Mesenchymal stem cell (in vitro differentiated cells and primary cell): Measurements from ENCODE around the gene PIK3IP1.

Experiments
- DNase-seq: peaks from one replicate; pipeline ENCODE4 v3.0.0-alpha.2; 2013
- H2AFZ ChIP-seq: one replicate; pipeline ENCODE4 v1.6.1; 2013; ENCODE audit warnings: low read depth, mild to moderate bottlenecking, control low read depth, inconsistent platforms, low read length, moderate library complexity
- H2AK5ac ChIP-seq: 2 replicates; pipeline ENCODE4 v1.6.1; 2013; ENCODE audit warnings: low read length, moderate library complexity, mild to moderate bottlenecking, inconsistent platforms; ENCODE audit not compliant: severe bottlenecking
- H2BK120ac ChIP-seq: one replicate; pipeline ENCODE4 v1.6.1; 2013; ENCODE audit warnings: low read depth, mild to moderate bottlenecking, inconsistent platforms, low read length, moderate library complexity
- H2BK12ac ChIP-seq, 2 experiments: one replicate each; pipeline ENCODE4 v1.6.1; 2013; ENCODE audit warnings: inconsistent platforms in 2 of 2, low read length in 2 of 2, mild to moderate bottlenecking in 2 of 2, moderate library complexity in 2 of 2, control low read depth in 1 of 2
- H2BK15ac ChIP-seq: one replicate; pipeline ENCODE4 v1.6.1; 2013; ENCODE audit warnings: mild to moderate bottlenecking, low read depth, inconsistent platforms; ENCODE audit not compliant: poor library complexity, severe bottlenecking
- H2BK5ac ChIP-seq: 2 replicates; pipeline ENCODE4 v1.6.1; 2013; ENCODE audit warnings: low read depth, mild to moderate bottlenecking, low read length, control low read depth, inconsistent platforms; ENCODE audit not compliant: poor library complexity, severe bottlenecking
- H3K14ac ChIP-seq, 2 experiments: one replicate each; pipeline ENCODE4 v1.6.1; 2013; ENCODE audit warnings: inconsistent platforms in 2 of 2, low read length in 2 of 2, control low read depth in 1 of 2, mild to moderate bottlenecking in 1 of 2, moderate library complexity in 1 of 2
- H3K18ac ChIP-seq, 2 experiments: one replicate each; pipeline ENCODE4 v1.6.1; 2013; ENCODE audit warnings: inconsistent platforms in 2 of 2, low read length in 2 of 2, control low read depth in 1 of 2, low read depth in 1 of 2, mild to moderate bottlenecking in 1 of 2
- H3K23ac ChIP-seq, 2 experiments: one replicate each; pipeline ENCODE4 v1.6.1; 2013; ENCODE audit warnings: inconsistent platforms in 2 of 2, low read length in 2 of 2, mild to moderate bottlenecking in 2 of 2, moderate library complexity in 2 of 2, control low read depth in 1 of 2
- H3K27ac ChIP-seq: 2 replicates; pipeline ENCODE4 v1.5.1; 2013; ENCODE audit warnings: mild to moderate bottlenecking, moderate library complexity, low read length, control low read depth, inconsistent platforms; ENCODE audit not compliant: poor library complexity, severe bottlenecking
- H3K27me3 ChIP-seq, 2 experiments: 2 replicates each; pipeline versions ENCODE4 v1.6.1 to v1.7.0; 2013; ENCODE audit warnings: low read length in 2 of 2, mild to moderate bottlenecking in 2 of 2, moderate library complexity in 2 of 2, control low read depth in 1 of 2, inconsistent platforms in 1 of 2; ENCODE audit not compliant: control insufficient read depth in 1 of 2, insufficient read depth in 1 of 2
- H3K36me3 ChIP-seq, 2 experiments: 2 replicates each; pipeline versions ENCODE4 v1.6.1 to v1.7.0; 2013; ENCODE audit warnings: low read length in 2 of 2, control low read depth in 1 of 2, inconsistent platforms in 1 of 2, low read depth in 1 of 2, mild to moderate bottlenecking in 1 of 2; ENCODE audit not compliant: insufficient read depth in 2 of 2, control insufficient read depth in 1 of 2
- H3K4ac ChIP-seq, 2 experiments: one replicate each; pipeline ENCODE4 v1.6.1; 2013; ENCODE audit warnings: inconsistent platforms in 2 of 2, low read length in 2 of 2, mild to moderate bottlenecking in 2 of 2, moderate library complexity in 2 of 2, control low read depth in 1 of 2, low read depth in 1 of 2
- H3K4me1 ChIP-seq: 2 replicates; pipeline ENCODE4 v1.6.1; 2013; ENCODE audit warnings: low read depth, low read length, control low read depth; ENCODE audit not compliant: control insufficient read depth, insufficient read depth
- H3K4me2 ChIP-seq: 2 replicates; pipeline ENCODE4 v1.6.1; 2013; ENCODE audit warnings: low read length, mild to moderate bottlenecking, inconsistent platforms; ENCODE audit not compliant: poor library complexity, severe bottlenecking
- H3K4me3 ChIP-seq, 2 experiments: 2 replicates each; pipeline versions ENCODE4 v1.5.1 to v1.7.0; 2013; ENCODE audit warnings: low read length in 2 of 2, mild to moderate bottlenecking in 2 of 2, control low read depth in 1 of 2, low read depth in 1 of 2; ENCODE audit not compliant: insufficient read depth in 1 of 2
- H3K79me1 ChIP-seq: replicated peaks from 2 replicates; pipeline ENCODE4 v1.6.1; 2013; ENCODE audit warnings: mild to moderate bottlenecking, control low read depth, low read length, inconsistent platforms; ENCODE audit not compliant: poor library complexity, severe bottlenecking
- H3K9ac ChIP-seq: 2 replicates; pipeline ENCODE4 v1.7.0; 2013; ENCODE audit warnings: mild to moderate bottlenecking, low read length, moderate library complexity
- H3K9me3 ChIP-seq: 2 replicates; pipeline ENCODE4 v1.7.0; 2013; ENCODE audit warnings: mild to moderate bottlenecking, low read length; ENCODE audit not compliant: control insufficient read depth
- H4K8ac ChIP-seq: one replicate; pipeline ENCODE4 v1.6.1; 2013; ENCODE audit warnings: inconsistent platforms, mild to moderate bottlenecking, low read length, moderate library complexity
- H4K91ac ChIP-seq: one replicate; pipeline ENCODE4 v1.6.1; 2013; ENCODE audit warnings: mild to moderate bottlenecking, low read length, inconsistent platforms
- WGBS: methylation state at CpG from one replicate; pipeline ENCODE4 v1.1.7; 2013; ENCODE audit warnings: mixed read lengths; 5-methylcytosine and 5-hydroxymethylcytosine counted together

Gene PIK3IP1

GRCh38 chr22:31244943-31245451 is 47.3 kb downstream of the PIK3IP1 start:
- Histone ChIP-seq H4K8ac (no peak overlapping the region), H3K4me3 (no peak overlapping the region), H2AK5ac (peak overlapping the region; percentile 71), H3K27me3 (no peaks in the 10 kb centered on the region), H3K79me1 (peaks cover 10% of the 10 kb centered on the region), H2BK12ac (peak overlapping the region; percentile 7 to 51), H3K9me3 (no peaks in the 10 kb centered on the region), H3K23ac (no peak overlapping the region), H3K4me1 (peaks cover 34% of the 10 kb centered on the region), H3K4ac (no peak overlapping the region), H3K36me3 (no peaks in the 10 kb centered on the region), H3K18ac (peak overlapping the region; percentile 6 to 63), H3K14ac (no peak overlapping the region), H2BK120ac (no peak overlapping the region), H3K4me2 (no peak overlapping the region), H2BK5ac (no peak overlapping the region), H3K9ac (no peak overlapping the region), H3K27ac (peak overlapping the region; percentile 86), H2BK15ac (no peak overlapping the region), H4K91ac (no peak overlapping the region), H2AFZ (no peak overlapping the region)
- 97% methylated on average over 7 of the region's 7 CpGs for WGBS
- no peak for DNase-seq

DNA sequence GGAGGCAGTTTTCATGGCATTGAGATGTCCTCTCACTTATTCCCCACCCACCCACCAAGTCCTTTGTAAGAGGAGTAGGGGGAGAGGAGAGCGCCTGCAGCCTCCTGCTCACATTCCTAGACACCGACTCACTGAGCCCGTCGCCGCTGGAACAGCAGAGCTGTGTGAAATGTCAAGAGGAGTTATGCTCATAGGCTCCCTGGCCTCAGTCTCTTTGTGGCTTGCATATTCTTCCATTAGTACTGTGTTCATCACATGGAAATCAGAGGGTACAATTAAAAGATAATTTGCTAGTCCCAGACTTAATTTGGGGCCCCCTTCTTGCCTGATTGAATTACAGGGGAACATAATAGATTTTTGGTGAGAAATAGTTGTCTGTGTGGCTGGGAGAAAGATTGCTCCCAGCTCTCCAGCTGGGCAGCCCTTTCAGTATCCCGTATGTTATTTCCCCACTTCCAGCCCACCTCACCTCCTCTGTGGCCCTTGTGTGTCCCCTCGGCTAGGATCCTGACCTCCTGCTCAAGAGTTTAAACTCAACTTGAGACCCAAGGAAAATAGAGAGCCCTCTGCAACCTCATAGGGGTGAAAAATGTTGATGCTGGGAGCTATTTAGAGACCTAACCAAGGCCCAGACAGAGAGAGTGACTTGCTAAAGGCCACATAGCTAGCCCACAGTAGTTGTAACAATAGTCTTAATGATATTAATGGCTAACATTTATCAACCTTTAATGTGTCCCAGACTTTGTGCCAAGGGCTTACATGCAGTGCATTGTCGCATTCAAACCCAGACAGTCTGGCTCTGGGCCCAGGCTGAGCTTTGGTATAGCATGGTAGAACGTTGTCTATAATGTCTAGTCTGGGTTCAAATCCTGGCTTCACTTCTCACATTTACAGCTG is 48.0 kb downstream of the PIK3IP1 start:
- Histone ChIP-seq H3K9ac (peak overlapping the region; percentile 1), H3K4me1 (peaks cover 31% of the 10 kb centered on the region), H2BK120ac (peak overlapping the region; percentile 84), H2BK15ac (no peak overlapping the region), H2BK5ac (peak overlapping the region; percentile 92), H3K9me3 (no peaks in the 10 kb centered on the region), H3K4me3 (no peak overlapping the region), H3K4ac (peak overlapping the region; percentile 32 to 52), H4K8ac (peak overlapping the region; percentile 1), H3K14ac (no peak overlapping the region), H3K36me3 (no peaks in the 10 kb centered on the region), H2BK12ac (peak overlapping the region; percentile 22 to 57), H4K91ac (no peak overlapping the region), H2AK5ac (peak overlapping the region; percentile 97), H3K79me1 (peaks cover 10% of the 10 kb centered on the region), H3K27me3 (no peaks in the 10 kb centered on the region), H3K18ac (peak overlapping the region; percentile 6 to 81), H3K4me2 (peak overlapping the region; percentile 14), H3K27ac (peak overlapping the region; percentile 86), H3K23ac (no peak overlapping the region), H2AFZ (no peak overlapping the region)
- peak; percentile 94 for DNase-seq
- WGBS, result 31% methylated on average over 7 of the region's 9 CpGs

DNA sequence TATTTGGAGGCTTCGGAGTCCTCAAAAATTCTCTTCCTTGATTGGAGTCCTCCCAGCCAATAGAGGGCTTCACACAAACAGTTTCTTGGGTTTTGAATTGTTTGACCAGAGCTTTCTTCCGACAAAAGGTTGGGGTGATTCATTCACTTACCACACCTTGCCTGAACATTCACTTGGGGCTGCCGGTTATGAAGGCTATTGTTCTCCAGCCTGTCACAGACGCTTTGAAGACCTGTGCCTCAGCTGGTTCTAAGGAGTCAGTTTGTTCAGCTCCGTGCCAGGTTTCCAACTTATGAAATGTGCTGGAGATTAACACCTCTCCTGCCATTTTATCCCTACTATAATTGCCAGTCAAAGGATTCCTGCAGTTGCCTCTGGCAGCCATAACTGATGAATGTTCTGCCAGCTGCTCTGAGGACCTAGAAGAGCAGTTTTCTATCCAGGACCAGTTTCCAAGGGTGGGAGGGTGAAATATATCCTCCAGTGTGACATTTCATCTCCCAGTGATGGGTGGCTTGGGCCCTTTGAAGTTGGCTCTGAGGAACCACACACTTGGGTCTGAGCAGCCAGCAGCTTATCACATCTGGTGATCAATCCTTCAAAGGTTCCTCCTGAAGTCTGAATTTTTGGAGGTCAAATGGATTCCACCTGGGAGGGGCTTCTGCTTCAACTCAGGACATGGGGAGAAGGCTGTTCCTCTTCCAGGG is 48.8 kb downstream of the PIK3IP1 start:
- Histone ChIP-seq H4K8ac (no peak overlapping the region), H2BK120ac (peak overlapping the region; percentile 0), H3K27ac (peak overlapping the region; percentile 86), H3K23ac (no peak overlapping the region), H3K18ac (peak overlapping the region; percentile 34 to 67), H3K14ac (no peak overlapping the region), H3K4ac (peak overlapping the region; percentile 52 to 54), H2AK5ac (peak overlapping the region; percentile 97), H2BK12ac (peak overlapping the region; percentile 22 to 57), H4K91ac (peak overlapping the region; percentile 47), H3K79me1 (peaks cover 12% of the 10 kb centered on the region), H3K36me3 (no peaks in the 10 kb centered on the region), H3K9ac (peak overlapping the region; percentile 1), H2BK15ac (peak overlapping the region; percentile 12), H3K4me2 (no peak overlapping the region), H2AFZ (no peak overlapping the region), H3K27me3 (no peaks in the 10 kb centered on the region), H2BK5ac (peak overlapping the region; percentile 79), H3K4me3 (no peak overlapping the region), H3K4me1 (peaks cover 29% of the 10 kb centered on the region), H3K9me3 (no peaks in the 10 kb centered on the region)
- DNase-seq, result no peak
- 95% methylated on average over 5 of the region's 5 CpGs for WGBS

DNA sequence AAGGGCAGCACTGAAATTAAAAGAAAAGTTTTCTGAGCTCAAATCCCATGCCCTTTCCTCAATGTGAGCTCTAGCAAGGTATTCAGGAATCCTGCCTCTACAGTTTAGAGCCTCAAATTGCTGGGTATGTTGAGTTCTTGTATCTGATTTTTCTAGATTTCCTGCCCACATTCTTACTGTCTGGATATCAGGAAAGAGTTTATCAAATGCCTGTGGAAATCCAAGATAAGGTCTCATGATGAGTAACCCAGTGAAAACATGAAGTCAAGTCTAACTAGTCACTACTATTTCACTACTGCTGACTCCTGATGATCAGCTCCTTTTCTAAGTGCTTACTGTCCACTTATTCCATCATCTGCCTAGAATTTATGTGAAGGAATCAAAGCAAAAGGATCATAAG is 50.4 kb downstream of the PIK3IP1 start:
- Histone ChIP-seq H4K91ac (no peak overlapping the region), H2BK5ac (peak overlapping the region; percentile 14), H3K27ac (peak overlapping the region; percentile 83), H3K4me2 (no peak overlapping the region), H2AFZ (no peak overlapping the region), H3K23ac (no peak overlapping the region), H3K9ac (no peak overlapping the region), H2BK15ac (no peak overlapping the region), H3K36me3 (no peaks in the 10 kb centered on the region), H3K4me3 (no peak overlapping the region), H3K79me1 (peaks cover 11% of the 10 kb centered on the region), H4K8ac (no peak overlapping the region), H2BK12ac (no peak overlapping the region), H2AK5ac (no peak overlapping the region), H3K27me3 (no peaks in the 10 kb centered on the region), H3K9me3 (no peaks in the 10 kb centered on the region), H3K4ac (no peak overlapping the region), H3K4me1 (peaks cover 25% of the 10 kb centered on the region), H2BK120ac (no peak overlapping the region), H3K18ac (no peak overlapping the region), H3K14ac (no peak overlapping the region)
- DNase-seq, result peak; percentile 75
